WTC11 (cell line): ENCODE data around the gene SLC1A7.

Source experiments
- CBFB ChIP-seq: sonication (generic); formaldehyde crosslinking; IDR thresholded peaks from 2 replicates; pipeline ENCODE4 v1.8.1; 2022; ENCODE audit warnings: mild to moderate bottlenecking, low read depth, missing genetic modification reagents
- FOXP1 ChIP-seq: sonication (generic); formaldehyde crosslinking; IDR thresholded peaks from 2 replicates; pipeline ENCODE4 v1.8.0; 2022; ENCODE audit warnings: missing genetic modification reagents, mild to moderate bottlenecking, moderate library complexity, borderline replicate concordance
- MAX ChIP-seq: sonication (generic); formaldehyde crosslinking; IDR thresholded peaks from 2 replicates; pipeline ENCODE4 v1.8.0; 2022; ENCODE audit warnings: mild to moderate bottlenecking, missing genetic modification reagents
- MXD4 ChIP-seq: fragments of 250-450 bp; sonication (Bioruptor Pico); IDR thresholded peaks from 2 replicates; pipeline ENCODE4 v1.8.0; 2021; ENCODE audit warnings: mild to moderate bottlenecking, moderate library complexity, borderline replicate concordance
- USF2 ChIP-seq: sonication (generic); formaldehyde crosslinking; IDR thresholded peaks from 2 replicates; pipeline ENCODE4 v1.8.1; 2023; ENCODE audit warnings: mild to moderate bottlenecking, missing genetic modification reagents, moderate library complexity
- ZNF423 ChIP-seq: fragments of 250-450 bp; sonication (Bioruptor Pico); IDR thresholded peaks from 2 replicates; pipeline ENCODE4 v2.1.2; 2022; ENCODE audit warnings: mild to moderate bottlenecking, moderate library complexity
- TF ChIP-seq, protein P1 (sequence below): fragments of 200-600 bp; IDR thresholded peaks from 2 replicates; pipeline ENCODE4 v1.8.0; 2022; ENCODE audit warnings: antibody characterized with exemption
- TF ChIP-seq, protein P2 (sequence below): sonication (generic); formaldehyde crosslinking; IDR thresholded peaks from 2 replicates; pipeline ENCODE4 v1.8.1; 2022; ENCODE audit warnings: mild to moderate bottlenecking, moderate library complexity, missing genetic modification reagents
- TF ChIP-seq, protein P3 (sequence below): sonication (generic); formaldehyde crosslinking; IDR thresholded peaks from 2 replicates; pipeline ENCODE4 v1.8.1; 2023; ENCODE audit warnings: mild to moderate bottlenecking, moderate library complexity, missing genetic modification reagents

DNA sequence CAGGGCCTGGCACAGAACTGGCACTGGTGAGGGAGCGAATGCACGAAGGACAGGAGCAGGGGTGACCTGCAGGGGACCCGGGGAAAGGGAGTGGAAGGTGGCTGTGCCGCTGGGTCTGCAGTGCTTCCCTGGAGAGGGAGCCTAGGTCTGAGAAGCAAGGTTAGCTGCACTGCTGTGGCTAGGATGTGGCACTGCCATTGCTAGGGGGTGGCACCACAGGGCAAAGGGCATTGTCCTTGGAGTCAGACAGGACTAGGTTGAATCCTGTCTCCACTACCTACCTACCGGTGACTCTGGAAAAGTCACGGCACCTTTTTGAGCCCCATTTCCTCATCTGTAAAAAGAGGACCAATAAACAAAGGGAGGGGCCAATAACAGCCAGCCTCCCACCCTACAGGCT lies 28.3 kb downstream of the SLC1A7 start:
- TF ChIP-seq, protein P1, sequence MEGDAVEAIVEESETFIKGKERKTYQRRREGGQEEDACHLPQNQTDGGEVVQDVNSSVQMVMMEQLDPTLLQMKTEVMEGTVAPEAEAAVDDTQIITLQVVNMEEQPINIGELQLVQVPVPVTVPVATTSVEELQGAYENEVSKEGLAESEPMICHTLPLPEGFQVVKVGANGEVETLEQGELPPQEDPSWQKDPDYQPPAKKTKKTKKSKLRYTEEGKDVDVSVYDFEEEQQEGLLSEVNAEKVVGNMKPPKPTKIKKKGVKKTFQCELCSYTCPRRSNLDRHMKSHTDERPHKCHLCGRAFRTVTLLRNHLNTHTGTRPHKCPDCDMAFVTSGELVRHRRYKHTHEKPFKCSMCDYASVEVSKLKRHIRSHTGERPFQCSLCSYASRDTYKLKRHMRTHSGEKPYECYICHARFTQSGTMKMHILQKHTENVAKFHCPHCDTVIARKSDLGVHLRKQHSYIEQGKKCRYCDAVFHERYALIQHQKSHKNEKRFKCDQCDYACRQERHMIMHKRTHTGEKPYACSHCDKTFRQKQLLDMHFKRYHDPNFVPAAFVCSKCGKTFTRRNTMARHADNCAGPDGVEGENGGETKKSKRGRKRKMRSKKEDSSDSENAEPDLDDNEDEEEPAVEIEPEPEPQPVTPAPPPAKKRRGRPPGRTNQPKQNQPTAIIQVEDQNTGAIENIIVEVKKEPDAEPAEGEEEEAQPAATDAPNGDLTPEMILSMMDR: no peak
- TF ChIP-seq, protein P2, sequence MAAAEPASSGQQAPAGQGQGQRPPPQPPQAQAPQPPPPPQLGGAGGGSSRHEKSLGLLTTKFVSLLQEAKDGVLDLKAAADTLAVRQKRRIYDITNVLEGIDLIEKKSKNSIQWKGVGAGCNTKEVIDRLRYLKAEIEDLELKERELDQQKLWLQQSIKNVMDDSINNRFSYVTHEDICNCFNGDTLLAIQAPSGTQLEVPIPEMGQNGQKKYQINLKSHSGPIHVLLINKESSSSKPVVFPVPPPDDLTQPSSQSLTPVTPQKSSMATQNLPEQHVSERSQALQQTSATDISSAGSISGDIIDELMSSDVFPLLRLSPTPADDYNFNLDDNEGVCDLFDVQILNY: no peak
- TF ChIP-seq FOXP1 (CRISPR knock-in tag) (no peak), ZNF423 (CRISPR knock-in tag) (no peak), MAX (no peak), MXD4 (CRISPR knock-in tag) (no peak), USF2 (CRISPR knock-in tag) (no peak), CBFB (CRISPR knock-in tag) (no peak)
- TF ChIP-seq, protein P3, sequence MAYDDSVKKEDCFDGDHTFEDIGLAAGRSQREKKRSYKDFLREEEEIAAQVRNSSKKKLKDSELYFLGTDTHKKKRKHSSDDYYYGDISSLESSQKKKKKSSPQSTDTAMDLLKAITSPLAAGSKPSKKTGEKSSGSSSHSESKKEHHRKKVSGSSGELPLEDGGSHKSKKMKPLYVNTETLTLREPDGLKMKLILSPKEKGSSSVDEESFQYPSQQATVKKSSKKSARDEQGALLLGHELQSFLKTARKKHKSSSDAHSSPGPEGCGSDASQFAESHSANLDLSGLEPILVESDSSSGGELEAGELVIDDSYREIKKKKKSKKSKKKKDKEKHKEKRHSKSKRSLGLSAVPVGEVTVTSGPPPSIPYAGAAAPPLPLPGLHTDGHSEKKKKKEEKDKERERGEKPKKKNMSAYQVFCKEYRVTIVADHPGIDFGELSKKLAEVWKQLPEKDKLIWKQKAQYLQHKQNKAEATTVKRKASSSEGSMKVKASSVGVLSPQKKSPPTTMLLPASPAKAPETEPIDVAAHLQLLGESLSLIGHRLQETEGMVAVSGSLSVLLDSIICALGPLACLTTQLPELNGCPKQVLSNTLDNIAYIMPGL: no peak
